Activated CD4-positive, alpha-beta memory T cell treated with anti-CD3 and anti-CD28 coated beads for 36 hours (primary cell): Measurements from ENCODE around the gene ZBTB34. TPM values are rescaled to one million over a fixed set of nuclear protein-coding genes. Genes with fewer than 3 reads are reported as not detected.

Experiments used
- total RNA-seq, 2 experiments: library from RNA; stranded (reverse); gene quantifications; one replicate each; pipeline ENCODE4 v1.2.3, GENCODE V29; 2021

ZBTB34 gene
- total RNA-seq, 2 experiments from 2014 or later = 4.0 to 4.5 TPM

Other genes starting within 250 kb of the ZBTB34 start
- not detected for gene LMX1B, start 246.7 kb upstream of the ZBTB34 start, total RNA-seq
- gene ZBTB43, start 55.6 kb upstream of the ZBTB34 start, total RNA-seq = 10 to 100 TPM; 20.5 to 28.4 TPM
- gene RALGPS1, start 54.1 kb downstream of the ZBTB34 start, total RNA-seq = 1 to 10 TPM; 2.1 to 3.1 TPM